ENCODE measurements around the gene CKAP2.
"Not testable (repeated sequence)": the region's sequence is repeated elsewhere in the genome, so short reads cannot be mapped to it uniquely, and the experiment has no call there.

Gene CKAP2

GRCh38 chr13:52452470-52452869 is 2.8 kb upstream of the CKAP2 start:
- DNase-seq (ENCODE audit: low spot score) = no peak

GRCh38 chr13:52454459-52454819 is 839 bp upstream of the CKAP2 start:
- peak; percentile 18 for DNase-seq (ENCODE audit: low spot score)

- DNase-seq (ENCODE audit: low spot score) = peak; percentile 63
Observed at GRCh38 chr13:52455677-52456041, 381 bp downstream of the CKAP2 start.

- no peak for DNase-seq (ENCODE audit: low spot score)
Observed at GRCh38 chr13:52459668-52460067, 4.4 kb downstream of the CKAP2 start.

GRCh38 chr13:52461265-52461664 is 6.0 kb downstream of the CKAP2 start:
- DNase-seq (ENCODE audit: low spot score) = no peak

- no peak for DNase-seq (ENCODE audit: low spot score)
Observed at GRCh38 chr13:52463526-52463925, 8.2 kb downstream of the CKAP2 start.

- DNase-seq (ENCODE audit: low spot score) = not testable (repeated sequence)
Observed at GRCh38 chr13:52468487-52468886, 13.2 kb downstream of the CKAP2 start.

GRCh38 chr13:52480677-52481428 is 25.6 kb downstream of the CKAP2 start:
- DNase-seq (ENCODE audit: low spot score) = not testable (repeated sequence)

GRCh38 chr13:52487078-52487477 is 31.8 kb downstream of the CKAP2 start:
- DNase-seq (ENCODE audit: low spot score) = not testable (repeated sequence)

GRCh38 chr13:52488763-52489162 is 33.5 kb downstream of the CKAP2 start:
- DNase-seq (ENCODE audit: low spot score) = not testable (repeated sequence)

GRCh38 chr13:52491015-52491414 is 35.7 kb downstream of the CKAP2 start:
- not testable (repeated sequence) for DNase-seq (ENCODE audit: low spot score)

- DNase-seq (ENCODE audit: low spot score) = not testable (repeated sequence)
Observed at GRCh38 chr13:52494241-52494640, 39.0 kb downstream of the CKAP2 start.

- DNase-seq (ENCODE audit: low spot score) = not testable (repeated sequence)
Observed at GRCh38 chr13:52497979-52498378, 42.7 kb downstream of the CKAP2 start.

GRCh38 chr13:52502277-52502676 is 47.0 kb downstream of the CKAP2 start:
- DNase-seq (ENCODE audit: low spot score) = not testable (repeated sequence)

- DNase-seq (ENCODE audit: low spot score) = not testable (repeated sequence)
Observed at GRCh38 chr13:52505843-52506242, 50.6 kb downstream of the CKAP2 start.

- DNase-seq (ENCODE audit: low spot score) = not testable (repeated sequence)
Observed at GRCh38 chr13:52509532-52509931, 54.3 kb downstream of the CKAP2 start.

GRCh38 chr13:52510221-52510797 is 55.0 kb downstream of the CKAP2 start:
- not testable (repeated sequence) for DNase-seq (ENCODE audit: low spot score)

GRCh38 chr13:52511598-52511997 is 56.3 kb downstream of the CKAP2 start:
- DNase-seq (ENCODE audit: low spot score) = not testable (repeated sequence)

- not testable (repeated sequence) for DNase-seq (ENCODE audit: low spot score)
Observed at GRCh38 chr13:52513957-52514596, 58.8 kb downstream of the CKAP2 start.

- not testable (repeated sequence) for DNase-seq (ENCODE audit: low spot score)
Observed at GRCh38 chr13:52523323-52523722, 68.0 kb downstream of the CKAP2 start.

Data from HuH-7.5 (cell line).